Measurements from ENCODE around the gene XPNPEP3.
"Not testable (repeated sequence)": the region's sequence is repeated elsewhere in the genome, so short reads cannot be mapped to it uniquely, and the experiment has no call there.

XPNPEP3 gene

DNA sequence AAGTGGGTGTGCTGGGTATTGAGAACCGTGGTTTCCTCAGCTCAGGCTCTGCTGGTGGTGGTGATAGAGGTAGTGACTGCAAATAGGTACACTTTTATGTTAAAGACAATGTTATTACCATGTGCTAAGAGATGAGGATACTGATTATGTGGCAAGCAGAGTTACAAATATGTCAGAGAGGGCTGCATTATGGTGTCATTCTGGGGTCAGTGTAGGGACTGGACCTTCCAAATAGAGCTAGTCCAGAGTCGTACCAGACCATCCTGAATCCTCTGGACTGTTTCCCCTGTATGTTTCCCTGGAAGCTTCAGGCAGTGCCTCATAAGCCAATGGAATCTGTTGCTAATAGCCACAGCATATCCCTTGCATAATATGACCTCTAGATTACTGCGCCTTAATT is 5.1 kb downstream of the XPNPEP3 start, which contains the start of gene DNAJB7:
Gene DNAJB7, minus strand, starts transcription at position 101 of the 400 bp plus-strand sequence. CDS start 119 bp downstream, outside the sequence.
- no peak for DNase-seq

DNA sequence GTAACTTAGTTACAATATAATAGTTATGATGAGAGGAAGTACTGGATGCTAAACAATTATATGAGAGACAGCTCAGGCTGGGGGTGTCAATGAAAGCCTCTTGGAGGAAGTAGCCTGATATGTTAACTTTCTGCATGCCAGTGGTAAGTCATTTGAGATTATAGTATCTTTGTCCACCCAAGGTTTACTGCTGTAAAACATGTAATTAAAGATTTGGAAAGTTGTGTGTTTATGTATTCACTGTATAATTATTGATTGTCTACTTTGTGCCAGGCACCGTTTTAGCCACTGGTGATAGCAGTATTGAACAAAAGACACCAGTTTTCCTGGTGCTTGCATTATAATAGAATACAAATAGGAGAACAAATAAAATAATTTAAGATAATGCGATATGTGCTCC is 5.6 kb downstream of the XPNPEP3 start:
- no peak for DNase-seq

DNA sequence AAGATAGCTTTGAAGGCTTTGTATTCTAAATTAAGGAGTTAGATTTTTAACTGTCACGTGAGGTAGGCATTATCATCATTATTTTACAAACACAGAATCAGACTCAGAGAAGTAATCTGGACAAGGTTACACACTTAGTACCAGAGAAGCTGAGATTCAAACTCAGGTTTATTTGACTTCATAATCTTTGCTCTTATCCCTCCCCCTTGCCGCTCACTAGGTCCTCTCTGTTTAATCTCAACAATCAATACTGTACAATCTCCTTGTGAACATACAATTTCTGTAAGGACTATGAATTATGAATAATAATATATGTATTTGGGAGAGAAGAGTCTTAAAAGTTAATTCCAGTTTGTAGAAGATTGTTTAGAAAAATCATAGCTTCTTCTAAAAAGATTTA is 10.2 kb downstream of the XPNPEP3 start:
- no peak for DNase-seq

- DNase-seq, result not testable (repeated sequence)
Observed at GRCh38 chr22:40868379-40868778, 11.4 kb downstream of the XPNPEP3 start.

DNA sequence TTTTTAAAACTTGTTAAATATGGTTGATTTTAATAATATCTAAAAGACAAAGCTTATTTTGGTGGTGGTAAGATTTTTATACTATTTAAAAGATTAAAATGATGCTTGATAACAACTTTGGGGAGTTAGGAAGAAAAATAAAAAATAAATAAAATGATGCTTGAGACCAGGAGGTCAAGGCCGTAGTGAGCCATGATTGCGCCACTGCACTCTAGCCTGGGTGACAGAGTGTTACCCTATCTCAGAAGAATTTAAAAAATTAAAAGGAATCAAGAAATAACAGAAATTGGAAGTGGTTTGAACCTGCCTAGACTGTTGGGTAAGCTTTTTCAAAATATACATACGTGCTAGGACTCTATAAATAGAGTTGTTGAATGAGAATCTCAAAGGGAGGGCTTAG is 17.1 kb downstream of the XPNPEP3 start:
- DNase-seq, result no peak

- DNase-seq, result no peak
Observed at GRCh38 chr22:40875111-40875510, 18.2 kb downstream of the XPNPEP3 start.

DNA sequence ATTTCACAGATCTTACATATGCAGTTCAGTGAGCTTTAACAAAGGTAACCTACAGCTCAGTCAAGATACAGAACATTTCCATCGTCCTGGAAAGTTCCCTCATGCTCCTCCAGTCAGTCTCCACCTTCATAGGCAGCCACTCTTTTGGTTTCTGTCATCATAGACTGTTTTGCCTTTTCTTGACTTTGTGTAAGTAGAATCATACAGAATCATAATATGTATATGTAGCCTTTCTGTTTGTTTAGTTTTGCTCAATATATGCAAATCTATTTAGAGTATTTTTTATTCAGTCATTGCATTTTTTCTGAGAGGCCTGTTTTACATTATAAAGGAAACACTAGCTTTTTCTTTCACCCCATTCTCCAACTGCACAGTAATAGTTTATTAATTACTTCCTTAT is 20.0 kb downstream of the XPNPEP3 start:
- no peak for DNase-seq

DNA sequence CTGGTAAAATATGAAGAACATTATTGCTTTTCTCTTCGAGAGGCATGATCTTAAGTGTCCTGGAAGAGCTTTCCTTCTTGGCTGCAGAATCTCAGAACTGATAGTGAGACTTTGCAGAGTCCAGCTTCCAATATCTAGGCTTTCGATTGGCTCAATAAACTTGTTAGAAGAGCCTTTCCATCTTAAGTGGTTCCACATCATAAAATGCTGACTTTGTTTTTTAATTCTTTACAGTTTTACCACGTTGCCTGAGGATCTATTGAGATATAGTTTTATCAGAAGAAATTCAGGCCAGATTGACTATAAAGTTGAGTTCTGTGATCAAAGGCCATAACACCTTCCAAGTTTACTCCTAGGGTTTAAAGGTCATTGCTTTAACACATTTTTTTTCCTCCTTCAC is 20.5 kb downstream of the XPNPEP3 start:
- no peak for DNase-seq

- DNase-seq, result no peak
Observed at GRCh38 chr22:40878922-40879321, 22.0 kb downstream of the XPNPEP3 start.

DNA sequence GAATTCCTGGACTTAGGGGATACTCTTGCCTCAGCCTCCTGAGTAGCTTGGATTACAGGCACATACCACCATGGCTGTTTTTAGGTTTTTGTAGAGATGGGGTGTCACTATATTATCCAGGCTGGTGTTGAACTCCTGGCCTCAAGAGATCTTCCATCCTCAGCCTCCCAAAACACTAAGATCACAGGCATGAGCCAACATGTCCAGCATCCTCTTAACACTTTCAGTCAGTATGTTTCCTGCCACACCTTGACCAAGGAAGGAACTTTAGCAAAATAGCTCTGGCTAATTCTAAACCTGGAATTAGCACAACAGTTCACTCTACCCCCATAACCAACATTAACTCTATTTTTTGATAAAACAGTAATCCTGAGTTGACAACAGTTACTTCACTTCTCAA is 32.2 kb downstream of the XPNPEP3 start:
- no peak for DNase-seq

DNA sequence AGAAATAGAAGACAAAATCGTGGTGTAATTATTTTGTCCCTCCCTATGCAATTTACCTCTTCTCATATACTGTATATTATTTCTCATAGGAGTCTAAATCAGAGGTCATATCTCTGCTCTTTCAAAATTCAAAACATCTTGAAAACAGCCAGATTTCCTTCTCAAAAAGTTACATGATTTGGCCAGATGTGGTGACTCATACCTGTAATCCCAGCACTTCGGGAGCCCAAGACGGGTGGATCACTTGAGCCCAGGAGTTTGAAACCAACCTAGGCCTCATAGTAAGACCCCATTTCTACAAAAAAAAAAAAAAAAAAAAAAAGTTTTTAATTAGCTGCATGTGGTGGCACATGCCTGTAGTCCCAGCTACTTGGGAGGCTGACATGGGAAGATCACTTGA is 33.9 kb downstream of the XPNPEP3 start:
- DNase-seq, result no peak

DNA sequence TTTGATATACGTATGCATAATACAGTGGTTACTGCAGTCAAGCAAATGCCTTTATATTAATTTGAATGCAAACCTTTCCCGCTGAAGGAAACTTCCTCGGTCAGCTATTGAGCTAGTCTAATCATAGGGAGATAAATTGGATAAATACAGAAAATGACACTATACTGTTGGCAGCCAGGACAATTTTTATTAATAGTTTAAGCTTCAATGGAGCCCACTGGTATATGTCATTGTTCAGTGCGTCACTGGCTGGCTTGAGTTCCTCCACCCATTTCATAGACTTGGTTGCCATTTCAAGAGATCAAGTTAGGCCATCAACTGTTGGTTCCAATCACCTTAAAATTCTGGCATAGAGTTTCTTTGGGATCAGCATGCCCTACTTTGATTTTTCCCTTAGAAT is 37.5 kb downstream of the XPNPEP3 start:
- DNase-seq, result no peak

DNA sequence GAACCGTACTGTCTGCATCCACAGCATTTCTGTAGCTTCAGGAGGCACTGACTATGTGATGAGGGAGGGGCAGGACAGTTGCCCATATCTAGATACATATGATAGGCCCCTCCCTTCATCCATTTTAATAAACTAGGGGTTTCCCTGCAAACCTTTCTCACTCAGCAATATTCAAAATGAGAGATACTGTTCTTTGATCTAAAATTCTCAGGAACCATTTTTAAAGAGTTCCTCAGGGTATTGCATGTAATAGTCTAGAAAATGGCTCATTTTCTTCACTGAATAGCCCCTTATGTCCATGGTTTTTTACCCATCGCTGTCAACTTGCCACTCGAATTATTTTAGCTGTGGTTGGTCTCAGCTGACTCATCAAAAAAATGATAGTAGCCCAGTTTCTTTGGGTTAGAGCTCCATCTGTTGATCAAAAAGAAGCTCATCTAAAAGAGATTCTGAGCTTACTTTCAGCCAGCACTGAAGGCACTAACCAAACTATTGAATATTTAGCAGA is 42.0 kb downstream of the XPNPEP3 start:
- no peak for DNase-seq

- DNase-seq, result no peak
Observed at GRCh38 chr22:40904101-40904500, 47.2 kb downstream of the XPNPEP3 start.

DNA sequence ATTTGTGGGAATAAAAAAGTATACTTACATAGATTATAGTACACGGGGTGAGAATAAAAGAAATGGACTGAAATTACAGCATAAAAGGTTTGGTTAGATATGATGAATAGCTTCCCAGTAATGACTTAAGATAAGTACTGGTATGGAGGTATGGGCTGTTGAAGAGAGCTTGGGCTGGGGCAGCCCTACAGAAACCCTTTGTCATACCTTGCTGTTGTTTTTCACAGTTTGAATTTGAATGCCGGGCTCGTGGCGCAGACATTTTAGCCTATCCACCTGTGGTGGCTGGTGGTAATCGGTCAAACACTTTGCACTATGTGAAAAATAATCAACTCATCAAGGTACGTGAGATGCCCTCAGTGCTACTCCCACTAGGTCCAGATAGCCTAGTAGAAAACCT is 51.9 kb downstream of the XPNPEP3 start:
- DNase-seq, result no peak

- no peak for DNase-seq
Observed at GRCh38 chr22:40911772-40912171, 54.8 kb downstream of the XPNPEP3 start.

- DNase-seq, result not testable (repeated sequence)
Observed at GRCh38 chr22:40912987-40913386, 56.0 kb downstream of the XPNPEP3 start.

DNA sequence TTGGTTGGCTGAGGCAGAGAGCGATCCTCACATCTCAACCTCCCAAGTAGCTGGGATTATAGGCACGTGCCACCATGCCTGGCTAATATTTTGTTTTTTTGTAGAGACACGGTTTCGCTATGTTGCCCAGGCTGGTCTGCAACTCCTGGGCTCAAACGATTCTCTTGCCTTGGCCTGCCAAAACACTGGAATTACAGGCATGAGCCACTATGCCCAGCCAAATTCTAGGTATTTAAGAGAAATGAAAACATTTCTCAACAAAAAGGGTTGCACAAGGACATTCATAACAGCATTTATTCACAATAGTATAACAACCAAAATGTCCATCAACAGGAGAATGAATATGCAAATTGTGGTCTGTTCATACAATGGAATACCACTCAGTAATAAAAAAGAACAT is 62.5 kb downstream of the XPNPEP3 start:
- DNase-seq, result no peak

- DNase-seq, result no peak
Observed at GRCh38 chr22:40920526-40920925, 63.6 kb downstream of the XPNPEP3 start.

DNA sequence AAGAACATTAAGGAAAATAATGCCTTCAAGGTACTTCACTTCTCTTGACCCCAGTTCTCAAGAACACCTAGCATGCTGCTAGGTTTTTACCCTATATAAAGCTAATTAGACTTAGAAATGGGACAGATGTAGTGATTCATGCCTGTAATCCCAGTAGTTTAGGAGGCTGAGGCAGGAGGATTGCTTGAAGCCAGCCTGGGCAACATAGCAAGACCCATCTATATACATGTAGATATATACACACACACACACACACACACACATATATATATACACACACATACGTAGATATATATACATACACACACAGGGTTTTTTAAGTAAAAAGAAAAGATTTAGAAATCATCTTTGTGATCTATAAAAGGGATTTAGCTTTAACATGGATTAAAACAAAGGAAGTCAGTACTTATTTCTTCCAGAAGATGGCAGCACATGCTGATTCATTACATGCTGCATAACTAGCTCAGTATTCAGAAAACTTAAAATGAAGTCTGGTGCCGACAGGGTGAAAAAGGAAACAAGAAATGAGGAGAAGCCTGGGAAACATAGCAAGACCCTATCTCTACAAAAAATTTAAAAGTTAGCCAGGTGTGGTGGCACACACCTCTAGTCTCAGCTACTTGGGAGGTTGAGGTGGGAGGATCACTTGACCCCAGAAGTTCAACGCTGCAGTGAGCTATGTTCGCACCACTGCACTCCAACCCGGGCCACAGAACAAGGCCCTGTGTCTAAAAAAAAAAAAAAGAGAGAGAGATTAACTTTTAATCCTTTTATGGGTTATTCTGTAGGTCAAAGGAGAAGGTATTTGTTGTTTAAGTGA is 65.7 kb downstream of the XPNPEP3 start:
- DNase-seq, result no peak

- no peak for DNase-seq
Observed at GRCh38 chr22:40928657-40929056, 71.7 kb downstream of the XPNPEP3 start.

- no peak for DNase-seq
Observed at GRCh38 chr22:40932396-40932795, 75.4 kb downstream of the XPNPEP3 start.

DNA sequence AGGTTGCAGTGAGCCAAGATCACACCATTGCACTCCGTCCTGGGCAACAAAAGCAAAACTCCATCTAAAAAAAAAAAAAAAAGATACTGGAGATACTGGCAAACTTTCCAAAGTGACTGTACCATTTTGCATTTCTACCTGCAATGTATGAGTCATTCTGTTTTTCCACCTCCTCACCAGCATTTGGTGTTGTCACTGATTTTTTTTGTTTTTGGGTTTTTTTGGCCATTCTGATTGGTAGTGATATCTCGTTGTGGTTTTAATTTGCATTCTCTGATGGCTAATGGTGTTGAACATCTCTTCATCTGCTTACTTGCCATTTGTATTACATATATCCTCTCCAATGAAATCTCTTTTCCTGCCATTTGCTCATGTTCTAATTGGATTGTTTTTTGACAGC is 82.3 kb downstream of the XPNPEP3 start:
- DNase-seq, result no peak

- peak; percentile 98 for DNase-seq
Observed at GRCh38 chr22:40950962-40951794, 94.2 kb downstream of the XPNPEP3 start, which contains the start of gene RBX1. Gene RBX1, plus strand, starts transcription at chr22:40951378. Its CDS starts 21 bp downstream, at chr22:40951399.
